ENCODE data around the gene NSRP1. TPM values are rescaled to one million over a fixed set of nuclear protein-coding genes. Genes with fewer than 3 reads are reported as not detected.

The NSRP1 gene
- total and polyA plus RNA-seq, 10 of the 15 experiments (the other 5 are each of a cell fraction or from before 2014, with no cell fraction given) = 12.5 to 69.7 (median 37.8) TPM

- ChIA-PET RAD21 (ENCODE audit: unreplicated experiment) (interaction anchor here (0.8 to 1.4 kb wide), 3 partner anchors 66 to 149 kb away, joined by 3 to 4 read pairs (median 3); no protein-coding TSS in a partner anchor), SMC1A (ENCODE audit: uncharacterized antibody, unreplicated experiment) (interaction anchor here (0.7 to 2.9 kb wide), 5 partner anchors 12 to 85 kb away, joined by 3 to 9 read pairs (median 3); no protein-coding TSS in a partner anchor), POLR2A (interaction anchor here (0.5 kb wide), 1 partner anchor 106 kb away, joined by 3 read pairs; no protein-coding TSS in a partner anchor), CTCF (interaction anchor here (1.0 kb wide), 2 partner anchors 66 to 119 kb away, joined by 3 to 4 read pairs; no protein-coding TSS in a partner anchor)
- TF ChIP-seq CHD4 (IDR thresholded peaks at IDR 0.05) (no peak), RFX5 (IDR thresholded peaks at IDR 0.05; ENCODE audit: low read depth, low read length) (peak; percentile 52; the same call in 1 of the 2 replicates), ASH2L (IDR thresholded peaks at IDR 0.05; ENCODE audit: borderline replicate concordance, low read depth) (no peak), SMARCA5 (IDR thresholded peaks at IDR 0.05) (no peak), NFYB (IDR thresholded peaks at IDR 0.05; ENCODE audit: insufficient read depth, low read depth, low read length) (peak; percentile 65), IKZF1 (conservative IDR thresholded peaks at IDR 0.05) (no peak)
- in situ Hi-C loops (cut with MboI) (no loop called here), intact Hi-C loops (cut with micrococcal nuclease; ENCODE audit: unreplicated experiment) (no loop called here)
- WGBS (ENCODE audit: insufficient coverage, insufficient replicate concordance, low lambda C conversion rate, missing lambda C conversion rate) = 78% methylated on average over 2 of the region's 2 CpGs
- BruUV-seq (replicated peaks) = no TSS peak
- Histone ChIP-seq H3K9ac (ENCODE audit: control insufficient read depth, insufficient read depth, low read length) (no peak overlapping the region), H2AFZ (ENCODE audit: control insufficient read depth, low read depth, low read length) (no peak overlapping the region), H3K4me2 (ENCODE audit: control insufficient read depth, insufficient read depth) (no peak overlapping the region), H3K79me2 (ENCODE audit: control insufficient read depth, insufficient read depth, low read length) (no peaks in the 10 kb centered on the region), H4K20me1 (ENCODE audit: control insufficient read depth, insufficient read depth) (no peaks in the 10 kb centered on the region), H3K4me3 (no peak overlapping the region), H3K36me3 (ENCODE audit: control insufficient read depth in 2 of 2, insufficient read depth in 2 of 2, low read length in 1 of 2) (no peaks in the 10 kb centered on the region; a peak in 1 of 4 replicates), H3K27ac (ENCODE audit: control insufficient read depth, insufficient read depth) (no peak overlapping the region), H3K9me3 (replicated peaks; ENCODE audit: control insufficient read depth, insufficient read depth, low read length) (no peaks in the 10 kb centered on the region), H3K4me1 (ENCODE audit: control insufficient read depth, insufficient read depth, low read length) (no peaks in the 10 kb centered on the region), H3K27me3 (replicated peaks in 1 of 2; ENCODE audit: control insufficient read depth in 2 of 2, insufficient read depth in 2 of 2, low read length in 1 of 2) (no peaks in the 10 kb centered on the region)
- DNase-seq (ENCODE audit: low read depth, low spot score) (no peak), ATAC-seq (no peak), FAIRE-seq (no peak)
These were observed 74.5 kb downstream of the NSRP1 start for GRCh38 chr17:30191072-30191471.

GRCh38 chr17:30196504-30196903, 79.9 kb downstream of the NSRP1 start:
- no peaks in the 10 kb centered on the region for H3K79me2 ChIP-seq (ENCODE audit: control insufficient read depth, insufficient read depth, low read length)
- no peaks in the 10 kb centered on the region for H3K36me3 ChIP-seq (ENCODE audit: control insufficient read depth in 2 of 2, insufficient read depth in 2 of 2, low read length in 1 of 2)
- in situ Hi-C loops (cut with MboI) (no loop called here), intact Hi-C loops (cut with micrococcal nuclease; ENCODE audit: unreplicated experiment) (no loop called here)
- no peaks in the 10 kb centered on the region for H4K20me1 ChIP-seq (ENCODE audit: control insufficient read depth, insufficient read depth)
- H3K27ac ChIP-seq (ENCODE audit: control insufficient read depth, insufficient read depth) = no peak overlapping the region
- POLR2A ChIA-PET = no interaction called here
- ATAC-seq (no peak), FAIRE-seq (no peak), DNase-seq (ENCODE audit: low read depth, low spot score) (no peak)
- no peaks in the 10 kb centered on the region for H3K4me1 ChIP-seq (ENCODE audit: control insufficient read depth, insufficient read depth, low read length)
- SMC1A ChIA-PET (ENCODE audit: uncharacterized antibody, unreplicated experiment) = interaction anchor here (1.0 to 1.2 kb wide), 3 partner anchors 37 to 92 kb away, joined by 3 read pairs; no protein-coding TSS in a partner anchor
- no peak overlapping the region for H2AFZ ChIP-seq (ENCODE audit: control insufficient read depth, low read depth, low read length)
- whole genome bisulfite sequencing (ENCODE audit: insufficient coverage, insufficient replicate concordance, low lambda C conversion rate, missing lambda C conversion rate) = 46% methylated on average over 3 of the region's 3 CpGs
- H3K9ac ChIP-seq (ENCODE audit: control insufficient read depth, insufficient read depth, low read length) = no peak overlapping the region
- no peaks in the 10 kb centered on the region for H3K9me3 ChIP-seq (replicated peaks; ENCODE audit: control insufficient read depth, insufficient read depth, low read length)
- RAD21 ChIA-PET (ENCODE audit: unreplicated experiment) = no interaction called here
- H3K27me3 ChIP-seq (replicated peaks in 1 of 2; ENCODE audit: control insufficient read depth in 2 of 2, insufficient read depth in 2 of 2, low read length in 1 of 2) = no peaks in the 10 kb centered on the region
- no peak overlapping the region for H3K4me3 ChIP-seq
- no TSS peak for BruUV-seq (replicated peaks)
- CTCF ChIA-PET = interaction anchor here (0.6 to 2.0 kb wide), 3 partner anchors 72 to 1360 kb away, joined by 3 to 7 read pairs (median 3); no protein-coding TSS in a partner anchor
- no peak overlapping the region for H3K4me2 ChIP-seq (ENCODE audit: control insufficient read depth, insufficient read depth)
- TF ChIP-seq SMAD1 (IDR thresholded peaks at IDR 0.05; ENCODE audit: low read depth, partially characterized antibody) (no peak), SMC3 (IDR thresholded peaks at IDR 0.05; ENCODE audit: borderline replicate concordance, low read length) (no peak), KLF5 (IDR thresholded peaks at IDR 0.05; ENCODE audit: partially characterized antibody) (no peak), MAX (IDR thresholded peaks at IDR 0.05; ENCODE audit: low read depth, low read length) (no peak), NR2C2 (IDR thresholded peaks at IDR 0.05; ENCODE audit: borderline replicate concordance, control insufficient read depth, insufficient read length, low read depth) (no peak), RELA (IDR thresholded peaks at IDR 0.05; ENCODE audit: borderline replicate concordance, partially characterized antibody) (no peak), DPF2 (IDR thresholded peaks at IDR 0.05) (no peak), BMI1 (IDR thresholded peaks at IDR 0.05; ENCODE audit: borderline replicate concordance) (no peak), SMAD5 (IDR thresholded peaks at IDR 0.05; ENCODE audit: low read depth) (no peak), BCL11A (IDR thresholded peaks at IDR 0.05; ENCODE audit: low read depth, low read length) (no peak), NRF1 (conservative IDR thresholded peaks at IDR 0.05; ENCODE audit: low read depth, low read length) (no peak), SUPT20H (IDR thresholded peaks at IDR 0.05; ENCODE audit: borderline replicate concordance, control insufficient read depth, low read depth, low read length) (no peak), GABPA (IDR thresholded peaks at IDR 0.05; ENCODE audit: low read depth) (no peak), MEF2A (IDR thresholded peaks at IDR 0.05; ENCODE audit: insufficient read depth, low read depth, low read length) (no peak), NFYB (IDR thresholded peaks at IDR 0.05; ENCODE audit: insufficient read depth, low read depth, low read length) (no peak)
